AML-193 (cell line): ENCODE results near the gene CPNE7.
A peak's percentile ranks its signal among the peaks of the same experiment; 100 is the strongest.

ENCODE experiments used
- DNase-seq, 2 experiments: peaks; one replicate each; lab custom pipeline; 2025; lab: John Stamatoyannopoulos, UW

Gene CPNE7

GRCh38 chr16:89575247-89576152, at the start of gene CPNE7:
Gene CPNE7 (plus strand): TSS chr16:89575758. CDS start chr16:89575898, 140 bp downstream.
- DNase-seq: no peak

- DNase-seq: no peak
These were observed 46.5 kb upstream of the CPNE7 start for GRCh38 chr16:89529097-89529496.

- DNase-seq: no peak
These were observed 44.9 kb upstream of the CPNE7 start for GRCh38 chr16:89530401-89531381.

GRCh38 chr16:89531821-89532526, 43.6 kb upstream of the CPNE7 start:
- DNase-seq: no peak

- DNase-seq: peak; percentile 97 to 98
These were observed 41.3 kb upstream of the CPNE7 start for GRCh38 chr16:89534252-89534756.

- DNase-seq: no peak
These were observed 39.2 kb upstream of the CPNE7 start for GRCh38 chr16:89536371-89536770.

- DNase-seq: no peak
These were observed 38.5 kb upstream of the CPNE7 start for GRCh38 chr16:89536886-89537548.

- no peak for DNase-seq
These were observed 38.0 kb upstream of the CPNE7 start for GRCh38 chr16:89537549-89537925.

- no peak for DNase-seq
These were observed 37.3 kb upstream of the CPNE7 start for GRCh38 chr16:89538286-89538685.

GRCh38 chr16:89540557-89540956, 35.0 kb upstream of the CPNE7 start:
- DNase-seq: no peak

GRCh38 chr16:89541792-89542191, 33.8 kb upstream of the CPNE7 start:
- DNase-seq: no peak

GRCh38 chr16:89544113-89544512, 31.4 kb upstream of the CPNE7 start:
- no peak for DNase-seq

- DNase-seq: no peak
These were observed 30.9 kb upstream of the CPNE7 start for GRCh38 chr16:89544713-89545043.

GRCh38 chr16:89545044-89545830, 30.3 kb upstream of the CPNE7 start:
- no peak for DNase-seq

- no peak for DNase-seq
These were observed 29.6 kb upstream of the CPNE7 start for GRCh38 chr16:89545831-89546574.

- no peak for DNase-seq
These were observed 28.8 kb upstream of the CPNE7 start for GRCh38 chr16:89546781-89547180.

GRCh38 chr16:89547291-89547690, 28.3 kb upstream of the CPNE7 start:
- DNase-seq: no peak

- no peak for DNase-seq
These were observed 27.7 kb upstream of the CPNE7 start for GRCh38 chr16:89547860-89548259.

- DNase-seq: no peak
These were observed 27.1 kb upstream of the CPNE7 start for GRCh38 chr16:89548344-89549006.
